ENCODE results near the gene ZRANB3.
"Not testable (repeated sequence)": the region's sequence is repeated elsewhere in the genome, so short reads cannot be mapped to it uniquely, and the experiment has no call there.

The ZRANB3 gene

GRCh38 chr2:135094508-135094907 is 436.5 kb downstream of the ZRANB3 start:
- DNase-seq (ENCODE audit: extremely low read depth, insufficient read length), result no peak
- Histone ChIP-seq H3K4me3 (replicated peaks; ENCODE audit: low read depth, low read length) (no peak overlapping the region), H3K27me3 (replicated peaks; ENCODE audit: control insufficient read depth, insufficient read depth, low read length) (no peaks in the 10 kb centered on the region), H3K36me3 (ENCODE audit: control insufficient read depth, insufficient read depth, low read length) (peaks cover 1% of the 10 kb centered on the region)
- TF ChIP-seq, protein P1, sequence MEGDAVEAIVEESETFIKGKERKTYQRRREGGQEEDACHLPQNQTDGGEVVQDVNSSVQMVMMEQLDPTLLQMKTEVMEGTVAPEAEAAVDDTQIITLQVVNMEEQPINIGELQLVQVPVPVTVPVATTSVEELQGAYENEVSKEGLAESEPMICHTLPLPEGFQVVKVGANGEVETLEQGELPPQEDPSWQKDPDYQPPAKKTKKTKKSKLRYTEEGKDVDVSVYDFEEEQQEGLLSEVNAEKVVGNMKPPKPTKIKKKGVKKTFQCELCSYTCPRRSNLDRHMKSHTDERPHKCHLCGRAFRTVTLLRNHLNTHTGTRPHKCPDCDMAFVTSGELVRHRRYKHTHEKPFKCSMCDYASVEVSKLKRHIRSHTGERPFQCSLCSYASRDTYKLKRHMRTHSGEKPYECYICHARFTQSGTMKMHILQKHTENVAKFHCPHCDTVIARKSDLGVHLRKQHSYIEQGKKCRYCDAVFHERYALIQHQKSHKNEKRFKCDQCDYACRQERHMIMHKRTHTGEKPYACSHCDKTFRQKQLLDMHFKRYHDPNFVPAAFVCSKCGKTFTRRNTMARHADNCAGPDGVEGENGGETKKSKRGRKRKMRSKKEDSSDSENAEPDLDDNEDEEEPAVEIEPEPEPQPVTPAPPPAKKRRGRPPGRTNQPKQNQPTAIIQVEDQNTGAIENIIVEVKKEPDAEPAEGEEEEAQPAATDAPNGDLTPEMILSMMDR (IDR thresholded peaks at IDR 0.05; ENCODE audit: insufficient read depth, low read length, poor library complexity, severe bottlenecking), result no peak

DNA sequence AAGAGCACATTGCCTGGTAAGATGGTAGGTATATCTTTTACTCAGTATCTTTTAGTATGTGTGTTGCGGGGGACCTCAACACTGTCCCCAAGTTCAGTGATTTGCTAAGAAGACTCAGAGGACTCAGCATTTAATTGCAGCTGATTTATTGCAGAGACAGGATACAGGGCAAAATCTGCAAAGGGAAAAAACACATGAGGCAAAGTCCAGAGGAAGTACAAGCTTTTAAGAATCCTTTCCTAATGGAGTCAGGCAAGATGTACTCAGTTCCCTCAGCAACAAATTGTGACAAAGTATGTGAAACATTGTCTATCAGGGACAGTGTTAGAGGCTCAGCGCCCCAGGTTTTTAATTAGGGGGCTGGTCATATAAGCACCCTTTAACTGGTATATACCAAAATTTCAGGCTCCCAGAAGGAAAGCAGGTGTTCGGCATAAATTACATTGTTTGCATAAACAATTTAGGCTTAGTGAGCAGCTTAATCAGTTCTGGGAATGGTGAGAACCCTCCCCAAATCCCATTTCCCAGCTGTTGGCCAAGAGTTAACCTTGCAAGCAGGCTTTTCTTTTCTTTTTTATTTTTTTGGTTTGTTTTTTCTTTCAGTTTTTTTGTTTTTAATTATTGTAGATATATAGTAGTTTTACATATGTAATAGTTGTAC is 437.2 kb downstream of the ZRANB3 start:
- DNase-seq (ENCODE audit: extremely low read depth, insufficient read length), result no peak
- H3K4me3 ChIP-seq (replicated peaks; ENCODE audit: low read depth, low read length), result no peak overlapping the region
- no peaks in the 10 kb centered on the region for H3K27me3 ChIP-seq (replicated peaks; ENCODE audit: control insufficient read depth, insufficient read depth, low read length)
- TF ChIP-seq, protein P1 (IDR thresholded peaks at IDR 0.05; ENCODE audit: insufficient read depth, low read length, poor library complexity, severe bottlenecking), result no peak
- peaks cover 1% of the 10 kb centered on the region for H3K36me3 ChIP-seq (ENCODE audit: control insufficient read depth, insufficient read depth, low read length)

GRCh38 chr2:135093193-135093592 is 437.8 kb downstream of the ZRANB3 start:
- DNase-seq (ENCODE audit: extremely low read depth, insufficient read length), result no peak
- no peaks in the 10 kb centered on the region for H3K27me3 ChIP-seq (replicated peaks; ENCODE audit: control insufficient read depth, insufficient read depth, low read length)
- H3K4me3 ChIP-seq (replicated peaks; ENCODE audit: low read depth, low read length), result no peak overlapping the region
- peaks cover 1% of the 10 kb centered on the region for H3K36me3 ChIP-seq (ENCODE audit: control insufficient read depth, insufficient read depth, low read length)
- TF ChIP-seq, protein P1 (IDR thresholded peaks at IDR 0.05; ENCODE audit: insufficient read depth, low read length, poor library complexity, severe bottlenecking), result no peak

- TF ChIP-seq, protein P1 (IDR thresholded peaks at IDR 0.05; ENCODE audit: insufficient read depth, low read length, poor library complexity, severe bottlenecking), result no peak
- H3K27me3 ChIP-seq (replicated peaks; ENCODE audit: control insufficient read depth, insufficient read depth, low read length), result no peaks in the 10 kb centered on the region
- no peak overlapping the region for H3K4me3 ChIP-seq (replicated peaks; ENCODE audit: low read depth, low read length)
- no peak for DNase-seq (ENCODE audit: extremely low read depth, insufficient read length)
- peaks cover 1% of the 10 kb centered on the region; the same call in 1 of the 2 replicates for H3K36me3 ChIP-seq (ENCODE audit: control insufficient read depth, insufficient read depth, low read length)
These were observed 439.3 kb downstream of the ZRANB3 start for GRCh38 chr2:135091681-135092080.

DNA sequence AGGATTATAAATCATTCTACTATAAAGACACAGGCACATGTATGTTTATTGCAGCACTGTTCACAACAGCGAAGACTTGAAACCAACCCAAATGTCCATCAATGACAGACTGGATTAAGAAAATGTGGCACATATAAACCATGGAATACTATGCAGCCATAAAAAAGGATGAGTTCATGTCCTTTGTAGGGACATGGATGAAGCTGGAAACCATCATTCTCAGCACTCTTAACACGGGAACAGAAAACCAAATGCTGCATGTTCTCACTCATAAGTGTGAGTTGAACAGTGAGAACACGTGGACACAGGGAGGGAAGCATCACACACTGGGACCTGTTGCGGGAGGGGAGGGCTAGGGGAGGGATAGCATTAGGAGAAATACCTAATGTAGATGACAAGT is 441.4 kb downstream of the ZRANB3 start:
- not testable (repeated sequence) for H3K27me3 ChIP-seq (replicated peaks; ENCODE audit: control insufficient read depth, insufficient read depth, low read length); H3K36me3 ChIP-seq (ENCODE audit: control insufficient read depth, insufficient read depth, low read length); H3K4me3 ChIP-seq (replicated peaks; ENCODE audit: low read depth, low read length); DNase-seq (ENCODE audit: extremely low read depth, insufficient read length)

Measured in GM06990 (cell line).